T-helper 1 cell treated with Interleukin-12 subunit alpha and Interleukin-12 subunit beta and Interleukin-4 antibody, amounts not matched to agents 30 μg/mL and 1 μg/mL, for 36 hours (primary cell): Measurements from ENCODE around the gene UQCRC1.
A peak's percentile ranks its signal among the peaks of the same experiment; 100 is the strongest.

ENCODE experiments used
- H3K27ac Mint-ChIP-seq: one replicate; pipeline ENCODE4 v1.8.0; 2021; ENCODE audit warnings: mild to moderate bottlenecking, mixed read lengths
- H3K27me3 Mint-ChIP-seq: one replicate; pipeline ENCODE4 v1.8.0; 2021; ENCODE audit warnings: low read depth, mixed read lengths
- H3K36me3 Mint-ChIP-seq: one replicate; pipeline ENCODE4 v1.8.0; 2021; ENCODE audit warnings: low read depth, mixed read lengths
- H3K4me1 Mint-ChIP-seq: one replicate; pipeline ENCODE4 v1.8.0; 2021; ENCODE audit warnings: low read depth, mixed read lengths
- H3K4me3 Mint-ChIP-seq: one replicate; pipeline ENCODE4 v1.8.0; 2021; ENCODE audit warnings: mild to moderate bottlenecking, moderate library complexity, mixed read lengths
- H3K9me3 Mint-ChIP-seq: one replicate; pipeline ENCODE4 v1.8.0; 2021; ENCODE audit warnings: mixed read lengths

UQCRC1 gene

DNA sequence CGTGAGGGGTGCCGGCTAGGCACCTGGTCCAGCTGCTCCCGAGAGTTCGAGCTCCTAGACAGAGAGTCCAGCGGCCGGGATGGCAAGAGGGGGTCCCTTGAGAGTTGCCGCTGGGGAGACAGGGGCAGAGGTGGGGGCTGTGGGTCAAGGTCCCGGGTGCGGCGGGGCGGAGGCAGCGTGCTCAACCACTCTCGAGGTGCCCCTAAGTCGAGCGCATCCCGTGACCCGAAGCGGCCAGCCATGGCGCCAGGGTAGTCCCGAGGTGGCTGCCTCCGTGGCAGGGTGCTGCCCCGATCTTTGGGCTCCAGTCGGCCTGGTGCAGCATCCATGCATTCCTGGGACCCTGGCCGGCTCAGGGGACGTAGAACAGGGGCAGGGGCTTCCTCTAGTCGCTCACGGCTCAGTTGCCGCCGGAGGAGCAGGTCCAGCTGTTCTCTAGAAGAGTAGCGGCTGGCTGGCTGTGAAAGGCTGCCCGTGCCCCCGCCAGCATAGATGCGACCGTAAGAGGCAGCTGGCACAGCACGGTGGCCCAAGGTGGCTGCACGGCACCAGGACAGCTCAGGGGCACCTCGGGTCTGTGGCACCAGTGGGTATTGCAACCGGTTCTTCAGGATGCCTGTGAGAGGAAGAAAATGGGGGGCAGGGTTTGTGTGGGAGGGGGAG is 30.6 kb upstream of the UQCRC1 start:
- H3K36me3 Mint-ChIP-seq, result no peaks in the 10 kb centered on the region
- H3K9me3 Mint-ChIP-seq, result no peaks in the 10 kb centered on the region
- H3K27me3 Mint-ChIP-seq, result no peaks in the 10 kb centered on the region
- H3K27ac Mint-ChIP-seq, result no peak overlapping the region
- peaks cover 3% of the 10 kb centered on the region for H3K4me1 Mint-ChIP-seq
- no peak overlapping the region for H3K4me3 Mint-ChIP-seq

DNA sequence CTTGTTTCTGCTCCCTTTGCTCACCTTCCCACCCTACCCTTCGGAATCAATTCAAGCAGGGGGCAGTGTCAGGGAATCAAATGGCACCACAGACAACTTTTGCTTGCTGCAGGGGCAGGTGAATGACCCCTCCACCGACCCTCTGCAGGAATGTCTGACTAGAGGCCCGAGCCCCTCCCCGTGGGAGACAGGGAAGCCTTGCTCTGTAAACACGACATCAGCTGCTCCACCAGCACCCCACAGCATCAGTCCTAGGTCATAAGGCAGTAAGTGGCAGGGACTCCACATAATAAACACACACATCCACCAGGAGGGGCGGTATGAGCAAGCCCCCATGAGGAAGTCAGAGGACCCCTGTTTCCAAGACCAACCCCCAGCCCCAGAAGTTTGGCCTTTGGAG is 27.9 kb upstream of the UQCRC1 start:
- Mint-ChIP-seq H3K27ac (no peak overlapping the region), H3K27me3 (no peaks in the 10 kb centered on the region), H3K9me3 (no peaks in the 10 kb centered on the region), H3K4me3 (peak overlapping the region; percentile 35), H3K4me1 (peaks cover 12% of the 10 kb centered on the region), H3K36me3 (peaks cover 2% of the 10 kb centered on the region)

- Mint-ChIP-seq H3K36me3 (peaks cover 2% of the 10 kb centered on the region), H3K4me3 (peak overlapping the region; percentile 90)
These were observed 26.8 kb upstream of the UQCRC1 start for GRCh38 chr3:48636149-48636655.

GRCh38 chr3:48635222-48636021 is 26.0 kb upstream of the UQCRC1 start, which contains the start of gene SLC26A6:
Gene SLC26A6 (minus strand): TSS chr3:48635461. CDS start chr3:48635393, 68 bp downstream.
- H3K4me3 Mint-ChIP-seq, result peak within 1 kb of the TSS; percentile 90
- peaks cover 12% of the 10 kb centered on the region for H3K4me1 Mint-ChIP-seq
- peak within 1 kb of the TSS; percentile 89 for H3K27ac Mint-ChIP-seq
- peaks cover 2% of the 10 kb centered on the region for H3K36me3 Mint-ChIP-seq
- H3K27me3 Mint-ChIP-seq, result no peaks in the 10 kb centered on the region
- no peaks in the 10 kb centered on the region for H3K9me3 Mint-ChIP-seq

More at GRCh38 chr3:48636149-48636655, 26.8 kb upstream of the UQCRC1 start:
- Mint-ChIP-seq H3K9me3 (no peaks in the 10 kb centered on the region), H3K4me1 (peaks cover 12% of the 10 kb centered on the region), H3K27ac (no peak overlapping the region), H3K27me3 (no peaks in the 10 kb centered on the region)

GRCh38 chr3:48634661-48635221 is 25.3 kb upstream of the UQCRC1 start:
- no peaks in the 10 kb centered on the region for H3K9me3 Mint-ChIP-seq
- peaks cover 5% of the 10 kb centered on the region for H3K36me3 Mint-ChIP-seq
- no peak overlapping the region for H3K27ac Mint-ChIP-seq
- peak overlapping the region; percentile 90 for H3K4me3 Mint-ChIP-seq
- H3K4me1 Mint-ChIP-seq, result peaks cover 12% of the 10 kb centered on the region
- H3K27me3 Mint-ChIP-seq, result no peaks in the 10 kb centered on the region

- Mint-ChIP-seq H3K9me3 (no peaks in the 10 kb centered on the region), H3K27ac (no peak overlapping the region), H3K27me3 (no peaks in the 10 kb centered on the region), H3K36me3 (peaks cover 5% of the 10 kb centered on the region), H3K4me1 (peaks cover 12% of the 10 kb centered on the region), H3K4me3 (no peak overlapping the region)
These were observed 24.3 kb upstream of the UQCRC1 start for GRCh38 chr3:48633743-48634142.

GRCh38 chr3:48633256-48633655 is 23.8 kb upstream of the UQCRC1 start:
- Mint-ChIP-seq H3K4me1 (peaks cover 12% of the 10 kb centered on the region), H3K36me3 (peaks cover 7% of the 10 kb centered on the region), H3K27me3 (no peaks in the 10 kb centered on the region), H3K9me3 (no peaks in the 10 kb centered on the region), H3K4me3 (no peak overlapping the region), H3K27ac (no peak overlapping the region)

GRCh38 chr3:48631516-48632448 is 22.3 kb upstream of the UQCRC1 start:
- H3K27me3 Mint-ChIP-seq, result no peaks in the 10 kb centered on the region
- H3K4me1 Mint-ChIP-seq, result peaks cover 14% of the 10 kb centered on the region
- H3K4me3 Mint-ChIP-seq, result no peak overlapping the region
- H3K27ac Mint-ChIP-seq, result no peak overlapping the region
- H3K36me3 Mint-ChIP-seq, result peaks cover 15% of the 10 kb centered on the region
- no peaks in the 10 kb centered on the region for H3K9me3 Mint-ChIP-seq

DNA sequence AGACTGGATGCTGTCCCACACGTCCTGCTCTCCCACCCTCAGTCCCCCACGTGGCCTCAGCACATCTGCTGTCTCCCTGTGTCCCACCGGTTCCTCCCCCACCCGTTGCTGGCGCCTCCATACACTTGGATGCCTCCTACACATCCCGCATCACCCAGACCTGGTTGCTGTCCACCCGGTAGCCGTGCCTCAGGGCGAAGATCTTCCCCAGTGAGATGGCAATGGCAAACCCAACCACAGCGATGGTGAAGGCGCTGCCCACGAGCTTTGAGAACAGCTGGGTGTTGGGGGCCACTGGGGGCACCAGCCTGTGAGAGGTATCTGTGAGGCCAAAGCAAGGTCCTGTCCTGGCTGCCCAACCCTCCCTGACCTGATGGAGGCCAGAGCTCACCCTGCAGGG is 21.4 kb upstream of the UQCRC1 start:
- peaks cover 18% of the 10 kb centered on the region for H3K36me3 Mint-ChIP-seq
- H3K4me1 Mint-ChIP-seq, result peaks cover 11% of the 10 kb centered on the region
- H3K27ac Mint-ChIP-seq, result no peak overlapping the region
- no peaks in the 10 kb centered on the region for H3K9me3 Mint-ChIP-seq
- no peak overlapping the region for H3K4me3 Mint-ChIP-seq
- no peaks in the 10 kb centered on the region for H3K27me3 Mint-ChIP-seq

GRCh38 chr3:48630407-48630806 is 21.0 kb upstream of the UQCRC1 start:
- Mint-ChIP-seq H3K4me3 (no peak overlapping the region), H3K27me3 (no peaks in the 10 kb centered on the region), H3K4me1 (peaks cover 11% of the 10 kb centered on the region), H3K27ac (no peak overlapping the region), H3K36me3 (peaks cover 18% of the 10 kb centered on the region), H3K9me3 (no peaks in the 10 kb centered on the region)

DNA sequence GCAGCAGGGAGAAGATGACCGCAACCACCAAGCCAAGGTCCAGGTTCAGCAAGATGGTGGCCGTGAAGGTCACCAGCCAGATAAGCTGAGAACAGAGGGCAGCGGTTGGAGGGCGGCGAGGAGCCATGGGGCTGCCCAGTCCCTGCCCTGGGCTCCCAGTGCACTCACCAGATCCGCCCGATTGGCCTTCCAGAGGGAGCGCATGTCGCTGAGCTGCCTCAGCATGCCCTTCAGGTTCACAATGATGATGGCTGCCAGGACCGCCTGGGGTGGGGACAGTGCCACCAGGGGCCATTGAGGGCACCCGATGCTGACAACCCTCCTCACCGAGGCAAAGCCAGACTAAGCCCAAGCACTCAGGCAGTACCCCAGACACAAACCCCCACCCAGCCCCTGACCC is 20.4 kb upstream of the UQCRC1 start:
- H3K36me3 Mint-ChIP-seq, result peaks cover 18% of the 10 kb centered on the region
- H3K27me3 Mint-ChIP-seq, result no peaks in the 10 kb centered on the region
- no peak overlapping the region for H3K27ac Mint-ChIP-seq
- H3K9me3 Mint-ChIP-seq, result no peaks in the 10 kb centered on the region
- H3K4me1 Mint-ChIP-seq, result peaks cover 12% of the 10 kb centered on the region
- H3K4me3 Mint-ChIP-seq, result no peak overlapping the region

DNA sequence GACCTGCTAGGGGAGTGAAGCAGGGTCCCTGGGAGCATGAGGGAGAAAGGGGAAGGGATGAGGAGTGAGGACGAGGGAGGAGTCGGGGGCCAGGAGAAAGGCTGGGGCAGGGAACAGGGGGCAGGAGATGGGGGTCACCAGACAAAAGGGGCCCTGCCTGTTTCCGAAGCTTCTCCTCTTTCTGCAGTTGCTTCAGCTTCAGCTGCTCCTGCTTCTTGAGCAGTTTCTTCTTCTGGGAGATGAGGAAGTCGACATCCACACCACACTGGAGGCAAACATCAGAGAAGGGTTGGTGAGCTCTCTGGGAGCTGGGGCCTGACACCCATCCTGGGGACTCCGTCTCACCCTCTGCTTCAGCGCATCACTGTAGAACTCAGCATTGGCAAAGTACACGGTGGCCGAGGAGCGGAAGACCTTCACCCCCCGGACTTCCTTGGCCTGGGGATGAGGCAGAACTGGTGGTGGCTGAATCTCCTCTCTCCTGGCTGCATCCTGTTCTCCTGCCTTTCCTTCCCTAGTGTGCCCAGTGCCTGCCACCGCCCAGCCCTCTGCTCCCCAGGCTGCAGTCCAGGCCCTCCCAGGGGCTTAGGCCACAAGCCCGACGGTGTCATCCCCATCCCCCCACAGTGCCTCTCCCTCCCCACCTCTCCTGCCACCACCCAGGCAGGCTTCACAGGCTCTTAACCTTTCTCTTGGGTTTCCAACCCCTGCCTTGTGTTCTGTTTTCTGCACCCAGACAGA is 19.0 kb upstream of the UQCRC1 start:
- Mint-ChIP-seq H3K27me3 (no peaks in the 10 kb centered on the region), H3K27ac (peak overlapping the region; percentile 16), H3K36me3 (peaks cover 18% of the 10 kb centered on the region), H3K9me3 (no peaks in the 10 kb centered on the region), H3K4me1 (peaks cover 11% of the 10 kb centered on the region), H3K4me3 (no peak overlapping the region)

DNA sequence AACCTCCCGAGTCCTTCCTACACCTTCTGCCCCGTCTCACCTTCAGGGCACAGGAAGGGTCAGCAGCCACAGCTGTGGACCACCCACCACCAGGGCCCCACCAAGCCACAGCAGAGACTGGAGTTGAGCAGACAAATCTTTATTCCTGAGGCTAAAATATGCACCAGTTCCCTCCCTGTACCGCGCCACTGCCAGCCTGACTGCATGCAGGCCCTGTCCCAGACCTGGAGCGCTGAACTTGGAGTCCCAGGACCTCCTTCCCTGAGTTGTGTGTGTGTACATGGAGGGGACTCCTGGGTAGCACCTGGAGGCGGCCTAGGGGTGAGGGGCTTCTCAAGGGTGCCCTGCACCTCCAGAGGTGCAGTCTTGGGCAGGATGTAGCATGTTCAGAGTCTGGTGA is 16.2 kb upstream of the UQCRC1 start:
- peaks cover 16% of the 10 kb centered on the region for H3K36me3 Mint-ChIP-seq
- H3K27ac Mint-ChIP-seq, result no peak overlapping the region
- H3K9me3 Mint-ChIP-seq, result no peaks in the 10 kb centered on the region
- H3K27me3 Mint-ChIP-seq, result no peaks in the 10 kb centered on the region
- H3K4me3 Mint-ChIP-seq, result no peak overlapping the region
- H3K4me1 Mint-ChIP-seq, result peaks cover 9% of the 10 kb centered on the region
